Small intestine (tissue), 7 donors: ENCODE data around the gene SPEM2. TPM values are rescaled to one million over a fixed set of nuclear protein-coding genes. Genes with fewer than 3 reads are reported as not detected.

Experiments
- DNase-seq, 2 donors: peaks; one replicate each; pipeline versions ENCODE4 v3.0.0 to v3.0.0-alpha.2; 2013
- FAIRE-seq: peaks from 2 replicates; lab custom pipeline; 2012; peaks lifted over from hg19 to GRCh38; lab: Jason Lieb, UNC
- H3K27ac ChIP-seq, 3 donors: one replicate each; pipeline ENCODE4 v1.5.1; 2013; ENCODE audit warnings: low read length in 2 of 3, mild to moderate bottlenecking in 2 of 3, control low read depth in 1 of 3, inconsistent platforms in 1 of 3, low read depth in 1 of 3, moderate library complexity in 1 of 3
- H3K27me3 ChIP-seq, 3 donors: one replicate each; pipeline ENCODE4 v1.6.1; 2013; ENCODE audit warnings: low read length in 3 of 3, inconsistent platforms in 1 of 3; ENCODE audit not compliant: control insufficient read depth in 3 of 3, insufficient read depth in 3 of 3
- H3K36me3 ChIP-seq, 3 donors: one replicate each; pipeline ENCODE4 v1.6.1; 2013; ENCODE audit warnings: low read length in 3 of 3, inconsistent platforms in 1 of 3, low read depth in 1 of 3, mild to moderate bottlenecking in 1 of 3, moderate library complexity in 1 of 3; ENCODE audit not compliant: control insufficient read depth in 3 of 3, insufficient read depth in 2 of 3
- H3K4me1 ChIP-seq, 3 donors: one replicate each; pipeline ENCODE4 v1.6.1; 2013; ENCODE audit warnings: low read length in 2 of 3, inconsistent platforms in 1 of 3, low read depth in 1 of 3, mild to moderate bottlenecking in 1 of 3, moderate library complexity in 1 of 3; ENCODE audit not compliant: control insufficient read depth in 3 of 3, insufficient read depth in 2 of 3
- H3K4me3 ChIP-seq, 3 donors: one replicate each; pipeline ENCODE4 v1.5.1; 2013; ENCODE audit warnings: low read length in 3 of 3, control low read depth in 1 of 3, inconsistent platforms in 1 of 3, low read depth in 1 of 3, mild to moderate bottlenecking in 1 of 3, moderate library complexity in 1 of 3
- H3K9me3 ChIP-seq, 2 donors: one replicate each; pipeline ENCODE4 v1.6.1; 2013; ENCODE audit warnings: low read depth in 1 of 2, low read length in 1 of 2; ENCODE audit not compliant: control insufficient read depth in 2 of 2, insufficient read depth in 1 of 2
- WGBS, 3 donors: extraction: QIAGEN DNeasy Blood & Tissue Kit; methylation state at CpG; one replicate each; pipeline ENCODE4 v1.1.7; 2013; 5-methylcytosine and 5-hydroxymethylcytosine counted together
- polyA plus RNA-seq, 4 donors: library from polyadenylated mRNA; stranded (reverse) in 3 of 4; unstranded in 1 of 4; fragments of 200-250 nt in 3 of 4; fragments of 120-200 nt in 1 of 4; gene quantifications; one replicate each; pipeline versions ENCODE4 v1.2.1 to v1.2.3, GENCODE V29; 2013
- donor health status: healthy with polysubstance abuse.
- donor health status: control.
- donor health status: control.
- donor health status: Bipolar disorder and iron deficiency.
- donor health status: healthy.

SPEM2 gene
- polyA plus RNA-seq, 4 donors: not detected

- FAIRE-seq: no peak
- Histone ChIP-seq H3K9me3 (no peaks in the 10 kb centered on the region), H3K27me3 (peaks cover 0 to 72% (median 17%) of the 10 kb centered on the region in 3 donors), H3K4me3 (peak within 1 kb of the TSS; percentile 34 to 47 (median 46)), H3K36me3 (no peaks in the 10 kb centered on the region), H3K27ac (no peak within 1 kb of the TSS), H3K4me1 (peaks cover 0 to 27% (median 0%) of the 10 kb centered on the region in 3 donors)
- 4 to 5% (median 5%) methylated on average over 35 to 51 of the region's 51 CpGs for whole genome bisulfite sequencing, 3 donors
- peak; percentile 68 to 71 for DNase-seq
Measured at GRCh38 chr17:7444682-7445618, 19.5 kb downstream of the SPEM2 start, which contains the start of gene CHRNB1. CHRNB1 (plus strand) TSS chr17:7445061; CDS start chr17:7445128, 67 bp downstream.

GRCh38 chr17:7445619-7445968, 20.2 kb downstream of the SPEM2 start:
- H3K27me3 ChIP-seq: peaks cover 0 to 65% (median 13%) of the 10 kb centered on the region in 3 donors
- peak overlapping the region; percentile 34 to 47 (median 46) for H3K4me3 ChIP-seq
- WGBS, 3 donors: 0 to 5% (median 2%) methylated on average over 16 of the region's 16 CpGs
- no peak overlapping the region for H3K27ac ChIP-seq
- FAIRE-seq (no peak), DNase-seq (peak; percentile 81)
- no peaks in the 10 kb centered on the region for H3K36me3 ChIP-seq
- peaks cover 0 to 21% (median 0%) of the 10 kb centered on the region in 3 donors for H3K4me1 ChIP-seq
- H3K9me3 ChIP-seq: no peaks in the 10 kb centered on the region

GRCh38 chr17:7448461-7448860, 23.0 kb downstream of the SPEM2 start:
- DNase-seq: no peak
- FAIRE-seq: no peak
- H3K9me3 ChIP-seq: no peaks in the 10 kb centered on the region
- peaks cover 0 to 19% (median 0%) of the 10 kb centered on the region in 3 donors for H3K4me1 ChIP-seq
- H3K27ac ChIP-seq: no peak overlapping the region
- no peaks in the 10 kb centered on the region for H3K36me3 ChIP-seq
- H3K27me3 ChIP-seq: peaks cover 0 to 37% (median 10%) of the 10 kb centered on the region in 3 donors
- H3K4me3 ChIP-seq: no peak overlapping the region
- 90 to 91% (median 90%) methylated on average over 7 of the region's 7 CpGs for WGBS, 3 donors

- Histone ChIP-seq H3K27me3 (no peaks in the 10 kb centered on the region), H3K4me1 (peaks cover 0 to 8% (median 0%) of the 10 kb centered on the region in 3 donors), H3K27ac (no peak overlapping the region), H3K36me3 (peaks cover 3 to 42% (median 3%) of the 10 kb centered on the region in 3 donors), H3K4me3 (no peak overlapping the region), H3K9me3 (no peaks in the 10 kb centered on the region)
- no peak for FAIRE-seq
- WGBS, 3 donors: 70 to 73% (median 73%) methylated on average over 3 of the region's 3 CpGs
- no peak for DNase-seq
Measured at GRCh38 chr17:7459961-7460545, 34.6 kb downstream of the SPEM2 start.

- peaks cover 3 to 52% (median 6%) of the 10 kb centered on the region in 3 donors for H3K36me3 ChIP-seq
- no peak overlapping the region for H3K27ac ChIP-seq
- DNase-seq: no peak
- no peak overlapping the region for H3K4me3 ChIP-seq
- H3K27me3 ChIP-seq: no peaks in the 10 kb centered on the region
- no peaks in the 10 kb centered on the region for H3K9me3 ChIP-seq
- 93 to 94% (median 94%) methylated on average over 7 of the region's 7 CpGs for WGBS, 3 donors
- peaks cover 0 to 5% (median 0%) of the 10 kb centered on the region in 3 donors for H3K4me1 ChIP-seq
- no peak for FAIRE-seq
Measured at GRCh38 chr17:7460850-7461660, 35.6 kb downstream of the SPEM2 start.

GRCh38 chr17:7462474-7463371, 37.3 kb downstream of the SPEM2 start:
- Histone ChIP-seq H3K36me3 (peaks cover 3 to 65% (median 8%) of the 10 kb centered on the region in 3 donors), H3K4me3 (no peak overlapping the region), H3K9me3 (no peaks in the 10 kb centered on the region), H3K27me3 (no peaks in the 10 kb centered on the region), H3K27ac (no peak overlapping the region), H3K4me1 (peaks cover 0 to 3% (median 0%) of the 10 kb centered on the region in 3 donors)
- no peak for FAIRE-seq
- no peak for DNase-seq
- 92 to 93% (median 92%) methylated on average over 37 to 44 of the region's 44 CpGs for WGBS, 3 donors

- no peaks in the 10 kb centered on the region for H3K9me3 ChIP-seq
- H3K27ac ChIP-seq: no peak overlapping the region
- H3K4me3 ChIP-seq: no peak overlapping the region
- H3K4me1 ChIP-seq: peaks cover 0 to 3% (median 0%) of the 10 kb centered on the region in 3 donors
- no peak for DNase-seq
- 88 to 93% (median 89%) methylated on average over 11 to 14 of the region's 14 CpGs for WGBS, 3 donors
- no peak for FAIRE-seq
- peaks cover 3 to 71% (median 8%) of the 10 kb centered on the region in 3 donors for H3K36me3 ChIP-seq
- no peaks in the 10 kb centered on the region for H3K27me3 ChIP-seq
Measured at GRCh38 chr17:7463372-7463846, 38.0 kb downstream of the SPEM2 start.
